Esophagus mucosa (tissue), 1 donor: ENCODE measurements around the gene IER3. TPM values are rescaled to one million over a fixed set of nuclear protein-coding genes. Genes with fewer than 3 reads are reported as not detected.

ENCODE experiments used
- ATAC-seq: fragments of 200-7000 bp; cut with Tn5 transposase; one replicate; pipeline ENCODE4 v1.9.1; 2020
- total RNA-seq: library from RNA; stranded (reverse); gene quantifications from one replicate; pipeline ENCODE4 v1.2.4, GENCODE V29; 2023
- donor health status: DM: yes; HTN: yes; CAD: no.

IER3 gene
- total RNA-seq, 1 donor from 2014 or later = 74.3 TPM

DNA sequence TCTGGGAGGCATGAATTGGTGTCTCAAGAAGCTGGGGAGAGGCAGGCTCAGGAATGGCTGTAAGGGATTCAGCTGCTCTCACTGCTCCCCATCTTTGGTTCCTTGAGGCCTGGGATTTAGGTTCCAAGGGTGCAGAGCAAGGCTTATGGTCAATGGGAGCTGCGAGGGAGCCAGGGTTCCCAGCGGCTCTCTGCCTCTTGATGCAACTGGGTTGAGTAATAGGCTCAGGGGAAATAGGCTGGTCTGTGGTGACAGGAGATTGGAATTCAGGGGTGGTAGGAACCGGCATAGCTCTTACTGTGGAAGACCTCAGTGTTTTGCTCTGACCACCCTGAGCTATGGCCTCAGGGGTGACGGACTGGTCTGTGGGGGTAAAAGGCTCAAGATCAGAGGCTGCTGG lies 40.5 kb downstream of the IER3 start:
- peak; percentile 18 for ATAC-seq

DNA sequence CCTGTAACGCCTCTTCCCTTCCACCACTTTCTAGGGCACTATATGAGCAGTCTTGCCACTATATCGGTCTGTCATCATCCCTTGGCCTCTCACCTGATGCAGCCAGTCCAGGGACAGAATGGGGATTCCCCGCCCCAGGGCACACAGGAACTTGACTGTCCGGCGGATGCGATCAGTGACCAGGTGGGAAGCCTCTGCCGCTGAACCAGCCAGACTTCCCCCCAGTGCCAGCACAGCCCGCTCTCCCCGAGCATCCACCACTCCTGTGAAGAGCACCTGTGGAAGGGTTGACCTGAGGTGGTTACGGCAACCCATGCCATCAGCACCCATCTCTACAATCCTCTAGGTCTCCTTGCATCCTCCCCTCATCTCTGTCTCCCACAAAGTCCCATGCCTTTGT lies 41.3 kb downstream of the IER3 start:
- no peak for ATAC-seq

DNA sequence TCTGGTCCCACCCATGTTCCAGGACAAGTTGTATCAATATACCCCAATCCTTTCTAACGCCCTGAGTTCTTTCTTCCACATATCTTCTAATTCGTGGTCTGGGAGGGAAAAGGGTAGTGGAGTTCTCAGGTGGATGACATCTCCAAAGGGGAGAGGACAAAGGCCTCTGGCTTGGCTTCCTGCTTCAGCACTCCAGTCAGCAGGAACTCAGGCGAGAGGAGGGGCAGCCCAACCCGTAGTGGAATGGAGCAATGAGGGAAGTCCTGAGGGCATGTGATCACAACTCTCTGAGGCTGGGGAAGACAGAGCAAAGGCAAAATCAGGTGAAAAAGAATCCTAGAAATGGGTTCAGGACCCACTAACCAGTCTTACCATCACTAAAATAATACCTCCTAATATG lies 44.0 kb downstream of the IER3 start:
- ATAC-seq = peak; percentile 41

DNA sequence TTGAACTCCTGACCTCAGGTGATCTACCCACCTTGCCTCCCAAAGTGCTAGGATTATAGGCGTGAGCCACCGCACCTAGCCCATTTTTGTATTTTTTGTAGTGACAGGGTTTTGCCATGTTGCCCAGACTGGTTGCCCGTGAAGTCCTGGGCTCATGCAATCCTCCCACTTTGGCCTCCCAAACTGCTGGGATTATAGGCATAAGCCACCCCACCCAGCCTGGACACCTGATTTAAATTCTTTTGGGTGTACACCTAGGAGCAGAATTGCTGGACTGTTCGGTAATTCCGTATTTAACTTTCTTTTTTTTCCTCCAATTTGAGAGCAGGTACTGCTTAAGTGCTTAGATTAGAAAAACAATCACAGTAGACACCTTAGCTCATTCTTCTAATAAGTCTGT lies 47.9 kb downstream of the IER3 start:
- ATAC-seq = no peak

Other genes with a start within 250 kb of the IER3 start
- 32.5 TPM for gene GNL1, start 188.1 kb downstream of the IER3 start, total RNA-seq
- gene PRR3, start 187.3 kb downstream of the IER3 start, total RNA-seq = 3.5 TPM
- 27.1 TPM for gene ABCF1, start 173.1 kb downstream of the IER3 start, total RNA-seq
- gene PPP1R10, start 127.3 kb downstream of the IER3 start, total RNA-seq = 30.0 TPM
- gene MRPS18B, start 126.7 kb downstream of the IER3 start, total RNA-seq = 48.2 TPM
- 4.6 TPM for gene ATAT1, start 117.7 kb downstream of the IER3 start, total RNA-seq
- gene C6orf136, start 97.4 kb downstream of the IER3 start, total RNA-seq = 10.0 TPM
- gene DHX16, start 71.5 kb downstream of the IER3 start, total RNA-seq = 17.8 TPM
- gene PPP1R18, start 57.9 kb downstream of the IER3 start, total RNA-seq = 22.9 TPM
- 12.7 TPM for gene NRM, start 53.6 kb downstream of the IER3 start, total RNA-seq
- gene MDC1, start 27.3 kb downstream of the IER3 start, total RNA-seq = 15.7 TPM
- 327 TPM for gene TUBB, start 24.2 kb downstream of the IER3 start, total RNA-seq
- 75.0 TPM for gene FLOT1, start 1.9 kb downstream of the IER3 start, total RNA-seq
- gene DDR1, start 140.0 kb upstream of the IER3 start, total RNA-seq = 220 TPM
- gene GTF2H4, start 163.7 kb upstream of the IER3 start, total RNA-seq = 23.9 TPM
- 26.3 TPM for gene VARS2, start 169.7 kb upstream of the IER3 start, total RNA-seq
- gene SFTA2, start 187.6 kb upstream of the IER3 start, total RNA-seq = 9.0 TPM
- gene MUCL3, start 196.4 kb upstream of the IER3 start, total RNA-seq = 1.00 TPM
- gene MUC21, start 239.2 kb upstream of the IER3 start, total RNA-seq = 721 TPM